Measurements from ENCODE around the gene GSG1L. TPM values are rescaled to one million over a fixed set of nuclear protein-coding genes. Genes with fewer than 3 reads are reported as not detected.

Gene GSG1L
- total and polyA plus RNA-seq, 2 of the 13 experiments (the other 11 are each of a cell fraction or from before 2014, with no cell fraction given) = not detected

DNA sequence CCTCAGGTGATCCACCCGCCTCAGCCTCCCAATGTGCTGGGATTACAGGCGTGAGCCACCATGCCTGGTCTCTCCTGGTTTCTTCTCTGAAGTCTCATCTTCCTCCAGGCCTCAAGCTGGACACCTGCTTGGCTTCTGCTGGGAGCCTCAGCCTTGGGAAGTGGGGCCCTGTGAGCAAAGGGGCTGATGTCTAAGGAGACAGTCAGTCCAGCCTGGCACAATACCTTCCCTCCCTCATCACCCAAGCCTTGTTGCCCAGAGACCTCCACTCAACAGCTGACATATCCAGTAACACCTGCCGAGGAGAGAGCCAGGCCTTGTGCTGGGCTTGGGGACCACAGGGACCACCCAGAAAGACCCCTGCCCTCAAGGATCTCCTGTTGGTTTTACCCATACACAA, 251.6 kb downstream of the GSG1L start:
- WGBS (ENCODE audit: low lambda C conversion rate) = 2% methylated on average over 3 of the region's 3 CpGs

More for the DNA sequence above, 251.6 kb downstream of the GSG1L start:
- DNase-seq (ENCODE audit: low spot score) = no peak
- intact Hi-C loops (cut with micrococcal nuclease; ENCODE audit: unreplicated experiment) (no loop called here), in situ Hi-C loops (cut with HindIII; ENCODE audit: extremely low pct_ligation_motif_present, low pct_unique_long_range_greater_than_20kb) (no loop called here)
- FAIRE-seq = no peak
- BruUV-seq (replicated peaks) = no TSS peak
- H3K79me2 ChIP-seq (ENCODE audit: insufficient read depth, low read length) = no peaks in the 10 kb centered on the region
- H3K4me2 ChIP-seq (ENCODE audit: low read depth, low read length) = no peak overlapping the region
- no peak for ATAC-seq
- no peak overlapping the region for H3K9ac ChIP-seq (ENCODE audit: insufficient read depth, low read depth, low read length)
- H3K27ac ChIP-seq (ENCODE audit: extremely low read length, insufficient read depth, low read length) = no peak overlapping the region
- H3K36me3 ChIP-seq (replicated peaks in 1 of 2; ENCODE audit: control insufficient read depth in 1 of 2, insufficient read depth in 2 of 2, low read length in 2 of 2) = no peaks in the 10 kb centered on the region
- H2AFZ ChIP-seq (ENCODE audit: low read length) = no peak overlapping the region
- TF ChIP-seq POLR2G (IDR thresholded peaks at IDR 0.05; ENCODE audit: low read depth, low read length) (no peak), FOXA3 (CRISPR knock-in tag; IDR thresholded peaks at IDR 0.05) (no peak), AHR (CRISPR knock-in tag; IDR thresholded peaks at IDR 0.05) (no peak), HNRNPH1 (optimal IDR thresholded peaks at IDR 0.05; ENCODE audit: low read depth, low read length) (no peak), SOX13 (IDR thresholded peaks at IDR 0.05) (no peak), SOX13 (CRISPR knock-in tag; conservative IDR thresholded peaks at IDR 0.05 in 1 of 2, IDR thresholded peaks at IDR 0.05 in 1 of 2) (no peak), MEIS2 (CRISPR knock-in tag; IDR thresholded peaks at IDR 0.05) (no peak), SP140L (CRISPR knock-in tag; IDR thresholded peaks at IDR 0.05; ENCODE audit: borderline replicate concordance) (no peak), NFE2 (CRISPR knock-in tag; IDR thresholded peaks at IDR 0.05) (no peak), HDAC1 (CRISPR knock-in tag; IDR thresholded peaks at IDR 0.05) (no peak), ZNF138 (CRISPR knock-in tag; IDR thresholded peaks at IDR 0.05; ENCODE audit: low read depth) (no peak), CAMTA2 (CRISPR knock-in tag; IDR thresholded peaks at IDR 0.05; ENCODE audit: borderline replicate concordance) (no peak)
- TF ChIP-seq, protein P1, sequence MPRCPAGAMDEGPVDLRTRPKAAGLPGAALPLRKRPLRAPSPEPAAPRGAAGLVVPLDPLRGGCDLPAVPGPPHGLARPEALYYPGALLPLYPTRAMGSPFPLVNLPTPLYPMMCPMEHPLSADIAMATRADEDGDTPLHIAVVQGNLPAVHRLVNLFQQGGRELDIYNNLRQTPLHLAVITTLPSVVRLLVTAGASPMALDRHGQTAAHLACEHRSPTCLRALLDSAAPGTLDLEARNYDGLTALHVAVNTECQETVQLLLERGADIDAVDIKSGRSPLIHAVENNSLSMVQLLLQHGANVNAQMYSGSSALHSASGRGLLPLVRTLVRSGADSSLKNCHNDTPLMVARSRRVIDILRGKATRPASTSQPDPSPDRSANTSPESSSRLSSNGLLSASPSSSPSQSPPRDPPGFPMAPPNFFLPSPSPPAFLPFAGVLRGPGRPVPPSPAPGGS (CRISPR knock-in tag; IDR thresholded peaks at IDR 0.05) = no peak
- TF ChIP-seq, protein P2, sequence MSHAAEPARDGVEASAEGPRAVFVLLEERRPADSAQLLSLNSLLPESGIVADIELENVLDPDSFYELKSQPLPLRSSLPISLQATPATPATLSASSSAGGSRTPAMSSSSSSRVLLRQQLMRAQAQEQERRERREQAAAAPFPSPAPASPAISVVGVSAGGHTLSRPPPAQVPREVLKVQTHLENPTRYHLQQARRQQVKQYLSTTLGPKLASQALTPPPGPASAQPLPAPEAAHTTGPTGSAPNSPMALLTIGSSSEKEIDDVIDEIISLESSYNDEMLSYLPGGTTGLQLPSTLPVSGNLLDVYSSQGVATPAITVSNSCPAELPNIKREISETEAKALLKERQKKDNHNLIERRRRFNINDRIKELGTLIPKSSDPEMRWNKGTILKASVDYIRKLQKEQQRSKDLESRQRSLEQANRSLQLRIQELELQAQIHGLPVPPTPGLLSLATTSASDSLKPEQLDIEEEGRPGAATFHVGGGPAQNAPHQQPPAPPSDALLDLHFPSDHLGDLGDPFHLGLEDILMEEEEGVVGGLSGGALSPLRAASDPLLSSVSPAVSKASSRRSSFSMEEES (CRISPR knock-in tag; IDR thresholded peaks at IDR 0.05) = no peak
- TF ChIP-seq, protein P3, sequence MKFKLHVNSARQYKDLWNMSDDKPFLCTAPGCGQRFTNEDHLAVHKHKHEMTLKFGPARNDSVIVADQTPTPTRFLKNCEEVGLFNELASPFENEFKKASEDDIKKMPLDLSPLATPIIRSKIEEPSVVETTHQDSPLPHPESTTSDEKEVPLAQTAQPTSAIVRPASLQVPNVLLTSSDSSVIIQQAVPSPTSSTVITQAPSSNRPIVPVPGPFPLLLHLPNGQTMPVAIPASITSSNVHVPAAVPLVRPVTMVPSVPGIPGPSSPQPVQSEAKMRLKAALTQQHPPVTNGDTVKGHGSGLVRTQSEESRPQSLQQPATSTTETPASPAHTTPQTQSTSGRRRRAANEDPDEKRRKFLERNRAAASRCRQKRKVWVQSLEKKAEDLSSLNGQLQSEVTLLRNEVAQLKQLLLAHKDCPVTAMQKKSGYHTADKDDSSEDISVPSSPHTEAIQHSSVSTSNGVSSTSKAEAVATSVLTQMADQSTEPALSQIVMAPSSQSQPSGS (CRISPR knock-in tag; IDR thresholded peaks at IDR 0.05) = no peak
- TF ChIP-seq, protein P4, sequence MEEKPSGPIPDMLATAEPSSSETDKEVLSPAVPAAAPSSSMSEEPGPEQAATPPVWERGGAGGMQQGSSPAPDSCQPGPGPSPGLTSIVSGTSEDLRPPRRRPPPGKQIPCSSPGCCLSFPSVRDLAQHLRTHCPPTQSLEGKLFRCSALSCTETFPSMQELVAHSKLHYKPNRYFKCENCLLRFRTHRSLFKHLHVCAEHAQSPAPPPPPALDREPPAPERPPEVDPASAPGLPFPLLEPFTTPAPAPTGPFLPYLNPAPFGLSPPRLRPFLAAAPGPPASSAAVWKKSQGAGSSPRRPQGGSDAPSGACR (CRISPR knock-in tag; IDR thresholded peaks at IDR 0.05) = no peak
- TF ChIP-seq, protein P5, sequence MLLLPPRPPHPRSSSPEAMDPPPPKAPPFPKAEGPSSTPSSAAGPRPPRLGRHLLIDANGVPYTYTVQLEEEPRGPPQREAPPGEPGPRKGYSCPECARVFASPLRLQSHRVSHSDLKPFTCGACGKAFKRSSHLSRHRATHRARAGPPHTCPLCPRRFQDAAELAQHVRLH (CRISPR knock-in tag; IDR thresholded peaks at IDR 0.05; ENCODE audit: borderline replicate concordance, low read depth) = no peak
- no peaks in the 10 kb centered on the region for H4K20me1 ChIP-seq (ENCODE audit: insufficient read depth, low read length)
- H3K4me3 ChIP-seq (replicated peaks in 1 of 3; ENCODE audit: insufficient read depth in 1 of 3, low read depth in 2 of 3, low read length in 3 of 3) = no peak overlapping the region
- ChIA-PET POLR2A (no interaction called here), CTCF (ENCODE audit: low intra/inter-chr PET ratio, low total read pairs) (no interaction called here)
- H3K4me1 ChIP-seq (ENCODE audit: insufficient read depth, low read length) = no peaks in the 10 kb centered on the region
- H3K9me3 ChIP-seq (ENCODE audit: low read length) = no peaks in the 10 kb centered on the region
- peaks cover 0 to 25% of the 10 kb centered on the region in 2 experiments; a peak in 2 of 5 replicates for H3K27me3 ChIP-seq (ENCODE audit: control insufficient read depth in 1 of 2, insufficient read depth in 2 of 2, low read length in 2 of 2)

All from HepG2 (cell line).